ENCODE data around the gene OLFM2. TPM values are rescaled to one million over a fixed set of nuclear protein-coding genes. Genes with fewer than 3 reads are reported as not detected.

The OLFM2 gene
- total RNA-seq, 1 experiment from 2014 or later: 19.9 TPM

DNA sequence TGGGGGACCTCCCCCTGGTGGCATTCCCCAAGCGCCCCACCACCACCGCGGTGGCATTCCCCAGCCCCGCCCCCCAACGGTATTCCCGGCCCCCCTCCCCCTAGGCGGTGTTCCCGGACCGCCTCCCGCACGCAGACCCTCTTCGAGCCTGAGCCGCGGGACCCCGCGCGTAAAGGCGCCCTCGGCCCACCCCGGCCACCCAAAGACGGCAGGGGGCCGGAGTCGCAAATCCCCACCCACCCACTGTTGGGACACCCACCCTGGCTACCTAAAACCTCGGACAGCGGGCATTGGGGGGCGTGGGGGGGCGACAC, 22.4 kb downstream of the OLFM2 start:
- POLR2A ChIA-PET: no interaction called here

More for the DNA sequence above, 22.4 kb downstream of the OLFM2 start:
- Histone ChIP-seq H3K4me3 (replicated peaks in 1 of 2; ENCODE audit: low read depth in 1 of 2, low read length in 2 of 2) (peak overlapping the region; percentile 50 to 58), H3K27ac (ENCODE audit: low read depth, low read length) (peak overlapping the region; percentile 69), H3K79me2 (ENCODE audit: insufficient read depth, low read length) (no peaks in the 10 kb centered on the region), H3K4me2 (ENCODE audit: low read length) (peak overlapping the region; percentile 96), H2AFZ (ENCODE audit: low read depth, low read length, poor library complexity, severe bottlenecking) (no peak overlapping the region), H3K9ac (ENCODE audit: low read length) (peak overlapping the region; percentile 63), H3K9me3 (ENCODE audit: control insufficient read depth in 1 of 2, insufficient read depth in 1 of 2, low read depth in 1 of 2, low read length in 2 of 2) (no peaks in the 10 kb centered on the region), H3K36me3 (ENCODE audit: control insufficient read depth in 1 of 2, insufficient read depth in 2 of 2, low read length in 2 of 2) (no peaks in the 10 kb centered on the region), H4K20me1 (ENCODE audit: insufficient read depth) (no peaks in the 10 kb centered on the region), H3K9me2 (ENCODE audit: insufficient read depth) (no peaks in the 10 kb centered on the region), H3K4me1 (ENCODE audit: control insufficient read depth in 1 of 2, insufficient read depth in 2 of 2, low read length in 2 of 2) (peaks cover 8 to 20% of the 10 kb centered on the region in 2 experiments; a peak in 3 of 4 replicates), H3K27me3 (ENCODE audit: insufficient read depth, low read length) (no peaks in the 10 kb centered on the region)
- RAD21 ChIA-PET (ENCODE audit: low non-redundant PET in 1 of 2, low total read pairs in 2 of 2, uncharacterized antibody in 2 of 2, unreplicated experiment in 2 of 2): no interaction called here
- no peak for TF ChIP-seq SP1 (IDR thresholded peaks at IDR 0.05; ENCODE audit: low read depth)
- TF ChIP-seq SRF (IDR thresholded peaks at IDR 0.05; ENCODE audit: low read depth): no peak
- TF ChIP-seq JUND (IDR thresholded peaks at IDR 0.05): no peak
- TF ChIP-seq ZFX (IDR thresholded peaks at IDR 0.05): no peak
- no peak for TF ChIP-seq RAD21 (IDR thresholded peaks at IDR 0.05; ENCODE audit: low read depth)
- no peak for TF ChIP-seq ELF1 (IDR thresholded peaks at IDR 0.05; ENCODE audit: borderline replicate concordance, low read depth)
- TF ChIP-seq CBX3 (IDR thresholded peaks at IDR 0.05; ENCODE audit: low read depth): no peak
- no peak for TF ChIP-seq ZNF274 (IDR thresholded peaks at IDR 0.05; ENCODE audit: low read depth, low read length)
- TF ChIP-seq EGR1 (IDR thresholded peaks at IDR 0.05; ENCODE audit: low read depth): no peak
- TF ChIP-seq ZBTB33 (IDR thresholded peaks at IDR 0.05; ENCODE audit: extremely low read depth, insufficient replicate concordance, low read length): no peak
- TF ChIP-seq, protein P1, sequence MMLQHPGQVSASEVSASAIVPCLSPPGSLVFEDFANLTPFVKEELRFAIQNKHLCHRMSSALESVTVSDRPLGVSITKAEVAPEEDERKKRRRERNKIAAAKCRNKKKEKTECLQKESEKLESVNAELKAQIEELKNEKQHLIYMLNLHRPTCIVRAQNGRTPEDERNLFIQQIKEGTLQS (IDR thresholded peaks at IDR 0.05): no peak
- TF ChIP-seq SIN3A (IDR thresholded peaks at IDR 0.05; ENCODE audit: low read depth): no peak
- no peak for TF ChIP-seq TCF7L2 (IDR thresholded peaks at IDR 0.05; ENCODE audit: borderline replicate concordance, extremely low read depth, insufficient read depth, insufficient read length)
- TF ChIP-seq POLR2AphosphoS5 (IDR thresholded peaks at IDR 0.05; ENCODE audit: low read depth, low read length): no peak
- no peak for TF ChIP-seq POLR2A (IDR thresholded peaks at IDR 0.05; ENCODE audit: borderline replicate concordance, extremely low read depth, insufficient read depth, insufficient read length)
- TF ChIP-seq YY1 (IDR thresholded peaks at IDR 0.05; ENCODE audit: extremely low read depth, insufficient replicate concordance, low read depth, low read length): no peak
- TF ChIP-seq, protein P2, sequence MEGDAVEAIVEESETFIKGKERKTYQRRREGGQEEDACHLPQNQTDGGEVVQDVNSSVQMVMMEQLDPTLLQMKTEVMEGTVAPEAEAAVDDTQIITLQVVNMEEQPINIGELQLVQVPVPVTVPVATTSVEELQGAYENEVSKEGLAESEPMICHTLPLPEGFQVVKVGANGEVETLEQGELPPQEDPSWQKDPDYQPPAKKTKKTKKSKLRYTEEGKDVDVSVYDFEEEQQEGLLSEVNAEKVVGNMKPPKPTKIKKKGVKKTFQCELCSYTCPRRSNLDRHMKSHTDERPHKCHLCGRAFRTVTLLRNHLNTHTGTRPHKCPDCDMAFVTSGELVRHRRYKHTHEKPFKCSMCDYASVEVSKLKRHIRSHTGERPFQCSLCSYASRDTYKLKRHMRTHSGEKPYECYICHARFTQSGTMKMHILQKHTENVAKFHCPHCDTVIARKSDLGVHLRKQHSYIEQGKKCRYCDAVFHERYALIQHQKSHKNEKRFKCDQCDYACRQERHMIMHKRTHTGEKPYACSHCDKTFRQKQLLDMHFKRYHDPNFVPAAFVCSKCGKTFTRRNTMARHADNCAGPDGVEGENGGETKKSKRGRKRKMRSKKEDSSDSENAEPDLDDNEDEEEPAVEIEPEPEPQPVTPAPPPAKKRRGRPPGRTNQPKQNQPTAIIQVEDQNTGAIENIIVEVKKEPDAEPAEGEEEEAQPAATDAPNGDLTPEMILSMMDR (IDR thresholded peaks at IDR 0.05 in 2 of 3, conservative IDR thresholded peaks at IDR 0.05 in 1 of 3; ENCODE audit: borderline replicate concordance in 1 of 3, insufficient read depth in 1 of 3, low read depth in 2 of 3, low read length in 2 of 3): no peak
- ATAC-seq (no peak), DNase-seq (ENCODE audit: low read depth, low spot score) (no peak)
- intact Hi-C loops (cut with micrococcal nuclease): loop anchor here (2.0 to 10.0 kb wide), 3 partner anchors 65 to 329 kb away; partner anchors contain the start of genes ZNF121 and ZNF561
- CTCF ChIA-PET: no interaction called here
- BruUV-seq (replicated peaks): no TSS peak
